Hematopoietic multipotent progenitor cell treated with erythropoietin and hydrocortisone succinate and interleukin-3 and kit ligand, for 6 days (in vitro differentiated cells): Measurements from ENCODE around the gene SFT2D1.
"Not testable (repeated sequence)": the region's sequence is repeated elsewhere in the genome, so short reads cannot be mapped to it uniquely, and the experiment has no call there.

ENCODE experiments used
- DNase-seq: peaks from one replicate; pipeline ENCODE4 v3.0.0-alpha.2; 2015

The SFT2D1 gene

DNA sequence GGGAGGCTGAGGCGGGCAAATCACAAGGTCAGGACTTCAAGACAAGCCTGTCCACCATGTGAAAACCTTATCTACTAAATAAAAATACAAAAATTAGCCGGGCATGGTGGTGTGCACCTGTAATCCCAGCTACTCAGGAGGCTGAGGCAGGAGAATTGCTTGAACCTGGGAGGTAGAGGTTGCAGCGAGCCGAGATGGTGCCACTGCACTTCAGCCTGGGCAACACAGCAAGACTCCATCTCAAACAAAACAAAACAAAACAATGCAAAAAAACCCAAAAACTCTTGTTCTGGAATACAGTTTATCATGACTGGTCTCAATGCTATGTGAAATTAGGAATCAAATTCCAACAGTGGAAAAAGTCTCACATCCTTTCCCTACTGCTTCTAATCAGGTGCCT lies 20.1 kb upstream of the SFT2D1 start:
- DNase-seq, result not testable (repeated sequence)

DNA sequence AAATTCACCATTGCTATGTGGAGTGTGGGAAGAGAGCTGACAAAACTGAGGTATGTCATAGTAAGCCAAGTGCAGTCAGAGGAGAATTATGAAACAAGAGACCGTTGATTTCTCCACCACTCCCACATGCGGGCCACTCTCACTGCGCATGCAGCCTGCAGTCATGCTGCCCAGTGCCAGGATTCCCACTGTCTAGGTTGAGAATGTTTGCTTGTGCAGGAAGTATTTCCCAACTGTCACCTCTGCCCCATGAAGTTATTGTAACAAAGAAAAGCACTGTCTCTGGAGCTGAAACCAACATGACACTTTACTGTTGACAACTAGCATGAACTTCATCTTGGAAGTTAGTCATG lies 18.7 kb upstream of the SFT2D1 start:
- DNase-seq, result peak; percentile 34

DNA sequence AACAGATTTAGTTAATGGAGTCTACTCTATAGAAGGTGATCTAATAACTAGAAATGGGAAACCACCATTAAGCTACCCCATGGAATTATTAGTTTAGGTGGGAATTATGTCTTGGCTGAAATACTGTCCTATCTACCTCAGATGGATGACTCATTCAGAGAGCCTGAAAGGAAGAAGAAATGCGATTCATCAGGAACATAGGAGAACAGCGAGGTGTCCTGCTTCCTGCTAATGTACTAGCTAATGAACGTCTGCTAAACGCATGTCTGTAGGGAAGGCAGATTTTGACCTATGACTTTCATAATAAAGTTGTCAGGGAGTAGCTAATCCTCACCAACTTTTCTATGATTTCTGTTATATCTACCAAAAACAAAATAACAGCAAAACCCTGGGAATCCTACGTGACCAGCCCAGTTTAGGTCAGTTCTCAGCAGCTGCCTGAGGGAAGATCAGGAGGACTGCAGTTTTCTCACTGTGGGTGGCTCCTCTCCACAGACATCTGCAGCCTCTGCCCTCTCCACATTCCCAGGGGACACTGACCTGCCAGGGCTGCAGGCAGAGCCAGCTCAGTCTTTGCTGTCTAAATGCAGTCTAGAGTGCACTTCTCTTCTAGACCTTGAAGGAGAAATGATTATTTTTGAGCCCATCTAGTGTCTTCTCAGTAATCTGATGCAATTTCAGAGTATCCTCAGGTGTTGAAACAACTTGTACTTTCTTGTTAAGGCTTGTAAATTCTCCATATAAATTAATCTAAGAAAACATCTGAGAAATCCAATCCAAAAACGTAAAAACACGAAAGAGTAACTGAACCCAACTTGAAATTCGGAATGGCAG lies 18.1 kb upstream of the SFT2D1 start:
- DNase-seq, result peak; percentile 48

DNA sequence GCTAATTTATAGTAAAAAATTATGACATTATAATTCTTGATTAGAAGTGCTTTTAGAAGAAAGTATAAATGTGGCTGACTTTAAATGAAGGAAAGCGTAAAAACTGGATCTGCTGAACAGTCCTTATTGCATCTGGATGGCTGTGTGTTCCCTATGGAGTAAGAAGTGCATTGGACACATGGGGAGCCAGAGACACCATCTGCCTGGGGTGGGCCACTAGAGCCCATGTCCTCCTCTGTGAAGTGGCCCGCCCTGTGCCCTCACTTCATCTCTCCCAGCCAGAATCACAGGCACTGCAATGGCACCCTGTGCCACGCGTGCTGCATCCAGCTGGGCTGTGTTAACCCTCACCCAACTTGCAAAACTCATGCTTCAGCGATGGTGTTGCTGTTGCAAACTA lies 13.2 kb upstream of the SFT2D1 start:
- no peak for DNase-seq

GRCh38 chr6:166354965-166355364 lies 12.6 kb upstream of the SFT2D1 start:
- no peak for DNase-seq

DNA sequence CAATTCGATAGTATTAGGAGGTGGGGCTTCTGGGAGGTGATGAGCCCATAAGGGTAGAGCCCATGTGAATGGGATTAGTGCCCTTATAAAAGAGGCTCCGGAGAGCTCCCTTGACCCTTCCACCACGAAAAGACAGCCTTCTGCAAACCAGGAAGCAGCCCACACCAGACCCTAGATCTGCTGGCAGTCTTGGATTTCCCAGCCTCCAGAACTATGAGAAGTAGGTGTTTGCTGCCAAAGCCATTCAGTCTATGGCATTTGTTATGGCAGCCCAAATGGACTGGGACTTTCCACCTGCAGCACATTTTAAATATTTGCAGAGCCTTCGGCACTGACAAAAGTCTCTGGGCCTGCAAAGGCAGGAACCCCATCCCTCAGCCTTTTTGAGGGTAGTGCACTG lies 11.8 kb upstream of the SFT2D1 start:
- DNase-seq, result no peak

GRCh38 chr6:166353507-166353906 lies 11.2 kb upstream of the SFT2D1 start:
- no peak for DNase-seq

- DNase-seq, result no peak
Observed at GRCh38 chr6:166352923-166353322, 10.6 kb upstream of the SFT2D1 start.

DNA sequence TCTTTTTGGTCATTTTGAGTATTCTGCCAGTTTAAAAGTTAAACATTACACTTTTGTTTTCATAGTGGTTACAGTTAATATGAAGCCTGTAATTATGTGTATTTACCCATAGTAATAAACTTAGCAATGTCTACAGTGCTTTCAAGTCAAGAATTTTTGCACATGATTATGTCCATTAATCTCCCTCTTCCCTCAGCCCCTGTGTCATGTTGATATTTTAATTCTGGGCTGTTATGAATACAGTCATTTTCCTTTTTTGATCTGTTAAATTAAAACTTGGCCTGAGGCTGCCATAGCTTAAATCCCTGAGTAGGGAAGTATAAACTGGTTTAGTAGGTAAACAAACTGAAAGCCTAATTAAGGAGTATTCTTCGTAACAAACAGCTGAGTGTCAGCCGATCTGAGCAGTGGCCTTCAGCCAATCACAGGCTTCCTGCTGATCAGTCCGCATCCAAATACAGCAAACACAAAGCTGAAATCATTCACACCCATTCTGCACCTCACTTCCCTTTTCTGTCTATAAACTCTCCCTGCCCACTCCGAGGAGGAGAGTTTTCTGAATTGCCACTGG lies 9.5 kb upstream of the SFT2D1 start:
- peak; percentile 68 for DNase-seq

DNA sequence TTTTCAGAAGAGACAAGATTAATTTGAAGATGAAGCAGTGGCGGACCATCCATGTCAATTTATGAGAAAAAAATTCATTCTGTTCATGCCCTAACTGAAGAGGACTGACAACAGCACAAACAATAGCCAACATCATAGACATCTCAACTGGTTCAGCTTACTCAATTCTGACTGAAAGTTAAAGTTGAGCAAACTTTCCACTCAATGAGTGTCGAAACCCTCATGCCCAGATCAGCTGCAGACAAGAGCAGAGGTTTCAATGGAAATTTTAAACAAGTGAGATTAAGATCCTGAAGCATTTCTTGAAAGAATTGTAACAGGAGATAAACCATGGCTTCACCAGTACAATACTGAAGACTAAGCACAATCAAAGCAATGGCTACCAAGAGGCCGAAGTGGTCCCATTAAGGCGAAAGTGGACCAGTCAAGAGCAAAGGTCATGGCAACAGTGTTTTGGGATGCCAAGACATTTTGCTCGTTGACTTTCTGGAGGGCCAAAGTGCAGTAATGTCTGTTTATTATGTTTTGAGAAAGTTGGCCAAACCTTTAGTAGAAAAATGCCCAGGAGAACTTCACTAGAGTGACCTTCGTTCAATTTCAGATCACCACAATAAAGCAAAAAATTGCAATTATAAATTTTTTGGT lies 6.1 kb upstream of the SFT2D1 start:
- DNase-seq, result peak; percentile 42

GRCh38 chr6:166346965-166347364 lies 4.6 kb upstream of the SFT2D1 start:
- no peak for DNase-seq

GRCh38 chr6:166346449-166346848 lies 4.1 kb upstream of the SFT2D1 start:
- DNase-seq, result no peak

DNA sequence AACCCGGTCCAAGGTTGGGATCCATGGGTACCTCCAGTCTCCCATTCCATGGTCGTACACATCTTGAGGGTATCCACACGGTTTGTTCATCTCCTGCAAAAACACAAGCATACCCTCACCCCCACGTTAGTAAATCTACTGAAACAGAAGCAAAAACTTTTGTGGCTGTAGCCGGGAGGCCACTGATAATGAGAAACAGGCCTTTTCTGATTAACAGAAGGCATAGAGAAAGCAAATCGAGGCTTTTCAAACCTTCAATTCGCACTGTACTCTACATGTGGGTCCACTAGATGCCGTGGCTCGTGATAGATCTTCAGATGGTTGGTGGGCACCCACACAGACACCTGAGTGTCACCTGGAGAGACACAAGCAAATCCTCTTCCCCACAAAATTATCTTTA lies 3.3 kb upstream of the SFT2D1 start:
- DNase-seq, result not testable (repeated sequence)

DNA sequence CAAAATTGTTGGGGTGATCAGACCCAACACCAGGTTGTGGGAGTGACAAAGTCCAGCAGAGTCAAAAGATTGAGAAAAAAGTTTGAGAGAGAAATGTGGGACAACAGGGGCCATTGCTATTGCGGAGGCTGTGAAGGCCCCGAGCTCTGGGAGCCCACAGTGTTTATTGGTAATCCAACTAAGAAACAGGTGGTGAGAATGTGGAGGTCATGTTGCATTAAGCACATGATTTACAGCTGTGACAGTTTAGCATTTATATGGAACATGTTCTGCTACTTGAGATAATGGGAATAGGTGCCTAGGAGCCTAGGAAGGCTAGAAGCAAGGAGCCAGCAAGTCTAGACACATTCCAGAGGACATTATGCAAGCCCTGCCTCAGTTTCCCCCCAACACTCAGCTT lies 2.6 kb upstream of the SFT2D1 start:
- DNase-seq, result not testable (repeated sequence)

DNA sequence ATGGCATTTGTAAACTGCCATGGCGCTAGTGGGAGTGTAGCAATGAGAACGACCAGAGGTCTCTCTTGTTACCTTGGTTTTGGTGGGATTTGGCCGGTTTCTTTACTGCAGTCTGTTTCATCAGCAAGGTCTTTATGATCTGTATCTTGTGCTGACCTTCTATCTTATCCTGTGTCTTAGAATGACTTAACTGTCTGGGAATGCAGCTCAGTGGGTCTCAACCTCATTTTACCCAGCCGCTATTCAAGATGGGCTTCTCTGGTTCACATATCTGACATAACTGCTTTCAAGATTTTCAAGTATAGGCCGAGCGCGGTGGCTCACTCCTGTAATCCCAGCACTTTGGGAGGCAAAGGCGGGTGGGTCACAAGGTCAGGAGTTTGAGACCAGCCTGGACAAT lies 1.9 kb upstream of the SFT2D1 start:
- DNase-seq, result no peak

- peak; percentile 69 for DNase-seq
Observed at GRCh38 chr6:166343150-166343487, 774 bp upstream of the SFT2D1 start.

DNA sequence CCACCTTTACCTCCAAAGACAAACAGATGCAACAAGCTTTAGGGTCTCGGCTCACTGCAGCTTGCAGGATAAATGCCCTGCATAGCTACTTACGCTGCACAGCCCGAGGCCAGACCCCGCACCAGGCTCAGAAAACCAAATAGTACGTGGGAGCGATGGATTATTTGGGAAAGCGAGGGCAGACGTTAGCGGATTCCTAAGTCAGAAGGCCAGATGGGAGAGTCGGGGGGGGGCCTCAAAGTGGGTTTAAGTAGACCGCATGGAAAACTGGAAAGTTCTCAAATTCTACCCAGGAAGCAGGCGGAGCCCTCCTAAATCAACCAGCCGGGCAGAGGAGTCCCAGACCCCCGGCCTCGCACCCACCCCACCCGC lies 382 bp downstream of the SFT2D1 start:
- DNase-seq, result peak; percentile 40

DNA sequence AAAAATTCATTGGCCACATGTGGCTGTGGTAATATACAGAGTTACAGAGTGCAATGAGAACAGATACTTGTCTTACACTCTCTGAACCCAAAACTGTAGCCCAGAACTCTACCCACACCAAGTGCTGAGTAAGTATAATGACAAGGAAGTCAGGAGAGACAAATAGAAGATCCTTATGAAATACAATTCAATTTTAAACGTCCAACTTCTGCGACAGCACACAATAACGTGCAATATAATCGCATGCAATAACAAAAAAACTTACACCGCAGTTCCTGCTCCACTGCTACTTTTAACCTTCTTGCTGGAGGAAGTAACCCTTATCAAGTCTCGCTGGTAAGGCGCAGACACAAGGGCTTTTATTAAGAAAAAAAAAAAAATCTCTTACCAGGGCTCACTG lies 881 bp downstream of the SFT2D1 start:
- DNase-seq, result peak; percentile 61

DNA sequence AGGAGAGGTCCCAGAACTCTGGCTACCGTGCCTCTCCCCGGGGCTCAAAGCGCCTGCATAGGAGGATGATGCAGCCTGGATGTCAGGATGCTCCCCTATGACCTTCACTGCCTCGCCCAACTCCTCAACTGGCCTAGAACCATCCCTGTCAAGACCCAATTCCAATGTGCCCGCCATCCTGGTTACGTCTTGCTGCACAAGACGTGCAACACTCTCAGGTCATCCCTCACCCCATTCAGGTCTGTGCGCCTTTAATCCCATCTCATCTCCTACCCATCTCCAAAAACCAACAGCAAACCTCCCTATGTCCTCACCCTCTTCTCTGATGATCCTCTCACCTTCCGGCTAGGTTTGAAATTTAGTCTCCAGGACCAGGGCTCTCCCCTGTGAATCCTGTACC lies 3.5 kb downstream of the SFT2D1 start:
- DNase-seq, result no peak

- no peak for DNase-seq
Observed at GRCh38 chr6:166336847-166337246, 5.5 kb downstream of the SFT2D1 start.

- DNase-seq, result no peak
Observed at GRCh38 chr6:166335378-166336302, 6.7 kb downstream of the SFT2D1 start.

GRCh38 chr6:166334878-166335277 lies 7.5 kb downstream of the SFT2D1 start:
- no peak for DNase-seq
